ENCODE results near the gene SMIM10L1.

Gene SMIM10L1

DNA sequence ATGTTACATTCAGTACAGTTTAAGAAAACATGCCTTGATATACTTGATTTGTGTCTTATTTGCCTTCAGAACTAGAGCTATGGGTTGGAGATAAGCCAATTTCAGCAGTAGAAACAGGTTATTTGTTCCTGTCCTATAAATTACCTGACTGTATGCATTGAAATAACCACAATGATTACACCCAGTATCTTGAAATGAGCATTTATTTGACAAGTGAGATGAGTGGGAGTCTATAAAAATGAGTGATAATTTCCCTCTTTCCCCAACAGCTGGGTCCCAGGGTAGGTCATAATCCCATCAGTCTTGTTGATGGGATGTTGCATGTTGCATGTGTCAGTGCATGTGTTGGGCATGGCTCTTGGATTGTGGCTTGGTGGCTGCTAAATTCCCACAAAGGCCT is 12.0 kb downstream of the SMIM10L1 start:
- DNase-seq (ENCODE audit: low read depth in 2 of 2, low spot score in 1 of 2), result no peak

DNA sequence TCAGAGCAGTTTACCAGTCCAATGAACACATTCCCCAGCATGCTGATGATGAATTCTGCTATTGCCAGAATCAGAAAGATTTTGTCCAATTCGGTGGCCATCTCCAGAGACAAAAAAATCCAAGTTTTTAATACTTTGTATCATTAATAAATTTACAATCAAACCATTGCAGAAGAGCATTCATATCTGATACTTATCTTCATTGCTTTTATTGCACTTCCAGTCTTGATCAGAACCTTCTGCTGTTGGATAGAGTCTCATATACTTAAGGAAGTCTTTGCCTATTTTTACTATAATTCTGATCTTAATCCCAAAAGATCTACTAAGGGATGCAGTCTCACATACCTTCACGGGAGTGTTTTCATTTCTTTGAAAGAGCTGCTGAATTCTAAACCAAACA is 15.8 kb downstream of the SMIM10L1 start, which contains the start of gene TAS2R42:
Gene TAS2R42 (minus strand): TSS at position 101 of the 400 bp plus-strand sequence. CDS start 0 bp downstream, at position 101.
- DNase-seq (ENCODE audit: low read depth in 2 of 2, low spot score in 1 of 2), result no peak

DNA sequence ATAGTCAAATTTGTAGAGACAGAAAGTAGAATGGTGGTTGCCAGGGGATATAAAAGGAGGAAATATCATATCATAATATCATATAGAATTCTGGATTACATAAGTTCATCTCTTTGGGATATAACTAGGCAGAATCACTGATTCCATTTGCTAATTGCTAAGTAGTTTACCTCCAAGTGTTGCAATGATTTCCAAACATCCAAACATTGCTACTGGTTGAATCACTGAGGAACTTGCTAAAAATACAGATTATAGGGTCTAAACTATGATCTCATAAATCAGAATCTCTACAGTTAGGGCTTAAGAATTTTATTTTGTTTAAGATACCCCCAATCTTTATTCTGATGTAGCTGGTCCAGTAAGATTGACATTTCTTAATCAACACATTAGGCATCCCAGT is 31.8 kb downstream of the SMIM10L1 start:
- no peak for DNase-seq (ENCODE audit: low read depth in 2 of 2, low spot score in 1 of 2)

DNA sequence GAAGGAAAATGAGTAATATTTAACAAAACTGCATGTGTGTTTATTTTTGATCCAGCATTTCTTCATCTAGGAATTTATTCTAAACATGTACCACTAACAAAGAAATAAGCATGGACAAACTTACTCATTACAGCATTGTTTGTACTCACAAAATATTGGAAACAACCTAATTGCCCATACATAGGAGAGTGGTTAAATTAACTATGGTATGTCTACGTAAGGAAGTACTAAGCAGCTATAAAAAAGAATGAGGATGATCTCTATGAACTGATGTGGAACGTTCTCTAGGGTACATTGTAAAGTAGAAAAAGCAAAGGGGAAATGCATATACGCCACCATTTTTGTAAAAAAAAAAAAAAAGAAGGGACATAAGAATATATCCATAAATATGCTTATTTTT is 33.2 kb downstream of the SMIM10L1 start:
- no peak for DNase-seq (ENCODE audit: low read depth in 2 of 2, low spot score in 1 of 2)

DNA sequence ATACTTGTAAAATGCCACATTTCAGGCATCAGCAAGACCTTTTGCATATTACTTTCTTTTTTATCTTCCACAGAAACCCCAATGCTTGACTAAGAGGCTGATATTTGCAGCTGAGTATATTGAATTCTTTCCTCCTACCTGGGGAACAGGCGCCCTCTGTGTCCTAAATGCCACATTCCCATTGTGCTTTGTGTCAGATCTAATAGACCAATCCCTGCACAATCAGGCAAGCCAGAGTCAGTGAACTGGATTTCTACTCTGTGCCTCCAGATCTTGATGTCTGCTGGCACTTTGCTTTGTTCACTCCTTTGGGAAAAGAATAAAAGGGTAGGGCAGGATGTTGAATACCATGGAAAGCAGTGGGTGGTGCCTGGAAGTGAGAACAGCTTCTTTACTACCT is 38.1 kb downstream of the SMIM10L1 start:
- no peak for DNase-seq (ENCODE audit: low read depth in 2 of 2, low spot score in 1 of 2)

All from stimulated activated CD8-positive, alpha-beta memory T cell treated with anti-CD3 and anti-CD28 coated beads, Interleukin-4, amount 100 ng/mL, for 4 hours (primary cell).